ENCODE data around the gene PRMT1. TPM values are rescaled to one million over a fixed set of nuclear protein-coding genes. Genes with fewer than 3 reads are reported as not detected.

Gene PRMT1
- 373 to 457 TPM (median 431 TPM) in 5 replicates for total RNA-seq (2022; extraction: Qiagen RNA extraction; ENCODE audit: low read depth)

GRCh38 chr19:49677231-49677900 lies at the start of gene PRMT1:
PRMT1 (plus strand) TSS chr19:49677271; CDS start chr19:49677281, 10 bp downstream.

GRCh38 chr19:49640113-49640898 lies 36.8 kb upstream of the PRMT1 start, which contains the start of gene RRAS:
RRAS (minus strand) TSS chr19:49640143; CDS start chr19:49640098, 45 bp downstream.

GRCh38 chr19:49641688-49642491 lies 35.2 kb upstream of the PRMT1 start, which contains the start of gene SCAF1:
SCAF1 (plus strand) TSS chr19:49642209; CDS start chr19:49645027, 2,818 bp downstream.

GRCh38 chr19:49665351-49666119 lies 11.5 kb upstream of the PRMT1 start, which contains the start of the genes BCL2L12 and IRF3:
BCL2L12 (plus strand) TSS chr19:49665933; CDS start chr19:49666693, 760 bp downstream.
IRF3 (minus strand) TSS chr19:49665857; CDS start chr19:49664838, 1,019 bp downstream.

GRCh38 chr19:49689133-49690078 lies 12.3 kb downstream of the PRMT1 start, which contains the start of gene ADM5:
ADM5 (plus strand) TSS chr19:49689594; CDS start chr19:49689838, 244 bp downstream.

GRCh38 chr19:49690656-49691242 lies 13.7 kb downstream of the PRMT1 start, which contains the start of gene CPT1C:
CPT1C (plus strand) TSS chr19:49691116; CDS start chr19:49692253, 1,137 bp downstream.

Other genes with a start within 250 kb of the PRMT1 start
- 0.49 to 0.63 TPM (median 0.61 TPM) in 5 replicates for gene SLC17A7, start 235.7 kb upstream of the PRMT1 start, total RNA-seq (2022; extraction: Qiagen RNA extraction; ENCODE audit: low read depth)
- 87.2 to 97.5 TPM (median 96.7 TPM) in 5 replicates for gene PIH1D1, start 225.5 kb upstream of the PRMT1 start, total RNA-seq (2022; extraction: Qiagen RNA extraction; ENCODE audit: low read depth)
- 14.5 to 29.0 TPM (median 22.6 TPM) in 5 replicates for gene ALDH16A1, start 224.0 kb upstream of the PRMT1 start, total RNA-seq (2022; extraction: Qiagen RNA extraction; ENCODE audit: low read depth)
- gene FLT3LG, start 203.1 kb upstream of the PRMT1 start, total RNA-seq (2022; extraction: Qiagen RNA extraction; ENCODE audit: low read depth) = 0.68 to 1.7 TPM (median 1.2 TPM) in 5 replicates
- gene RPL13A, start 189.7 kb upstream of the PRMT1 start, total RNA-seq (2022; extraction: Qiagen RNA extraction; ENCODE audit: low read depth) = 3,835 to 4,657 TPM (median 3,991 TPM) in 5 replicates
- gene RPS11, start 180.8 kb upstream of the PRMT1 start, total RNA-seq (2022; extraction: Qiagen RNA extraction; ENCODE audit: low read depth) = 3,649 to 5,162 TPM (median 3,839 TPM) in 5 replicates
- 26.1 to 29.8 TPM (median 28.3 TPM) in 5 replicates for gene FCGRT, start 164.6 kb upstream of the PRMT1 start, total RNA-seq (2022; extraction: Qiagen RNA extraction; ENCODE audit: low read depth)
- gene RCN3, start 149.3 kb upstream of the PRMT1 start, total RNA-seq (2022; extraction: Qiagen RNA extraction; ENCODE audit: low read depth) = 1.5 to 2.1 TPM (median 1.7 TPM) in 5 replicates
- gene NOSIP, start 96.7 kb upstream of the PRMT1 start, total RNA-seq (2022; extraction: Qiagen RNA extraction; ENCODE audit: low read depth) = 84.6 to 109 TPM (median 95.2 TPM) in 5 replicates
- gene PRRG2, start 96.0 kb upstream of the PRMT1 start, total RNA-seq (2022; extraction: Qiagen RNA extraction; ENCODE audit: low read depth) = 0.54 to 1.2 TPM (median 0.87 TPM) in 5 replicates
- 27.6 to 35.1 TPM (median 29.7 TPM) in 5 replicates for gene PRR12, start 86.1 kb upstream of the PRMT1 start, total RNA-seq (2022; extraction: Qiagen RNA extraction; ENCODE audit: low read depth)
- gene RRAS, start 37.1 kb upstream of the PRMT1 start, total RNA-seq (2022; extraction: Qiagen RNA extraction; ENCODE audit: low read depth) = 83.1 to 125 TPM (median 114 TPM) in 5 replicates
- gene SCAF1, start 35.1 kb upstream of the PRMT1 start, total RNA-seq (2022; extraction: Qiagen RNA extraction; ENCODE audit: low read depth) = 41.9 to 71.4 TPM (median 66.3 TPM) in 5 replicates
- gene IRF3, start 11.4 kb upstream of the PRMT1 start, total RNA-seq (2022; extraction: Qiagen RNA extraction; ENCODE audit: low read depth) = 86.3 to 119 TPM (median 102 TPM) in 5 replicates
- 58.3 to 77.0 TPM (median 67.6 TPM) in 5 replicates for gene BCL2L12, start 11.3 kb upstream of the PRMT1 start, total RNA-seq (2022; extraction: Qiagen RNA extraction; ENCODE audit: low read depth)
- 4.0 to 7.6 TPM (median 5.7 TPM) in 5 replicates for gene ADM5, start 12.3 kb downstream of the PRMT1 start, total RNA-seq (2022; extraction: Qiagen RNA extraction; ENCODE audit: low read depth)
- gene CPT1C, start 13.8 kb downstream of the PRMT1 start, total RNA-seq (2022; extraction: Qiagen RNA extraction; ENCODE audit: low read depth) = 11.6 to 14.6 TPM (median 13.4 TPM) in 5 replicates
- gene TSKS, start 86.0 kb downstream of the PRMT1 start, total RNA-seq (2022; extraction: Qiagen RNA extraction; ENCODE audit: low read depth) = 0.06 TPM in 1 of 5 replicates, not detected in the others
- 44.3 to 56.6 TPM (median 52.4 TPM) in 5 replicates for gene AP2A1, start 89.7 kb downstream of the PRMT1 start, total RNA-seq (2022; extraction: Qiagen RNA extraction; ENCODE audit: low read depth)
- gene FUZ, start 136.0 kb downstream of the PRMT1 start, total RNA-seq (2022; extraction: Qiagen RNA extraction; ENCODE audit: low read depth) = 13.9 to 17.0 TPM (median 15.0 TPM) in 5 replicates
- 51.8 to 71.0 TPM (median 61.4 TPM) in 5 replicates for gene MED25, start 141.0 kb downstream of the PRMT1 start, total RNA-seq (2022; extraction: Qiagen RNA extraction; ENCODE audit: low read depth)
- 121 to 156 TPM (median 142 TPM) in 5 replicates for gene PTOV1, start 173.9 kb downstream of the PRMT1 start, total RNA-seq (2022; extraction: Qiagen RNA extraction; ENCODE audit: low read depth)
- gene PNKP, start 190.3 kb downstream of the PRMT1 start, total RNA-seq (2022; extraction: Qiagen RNA extraction; ENCODE audit: low read depth) = 51.8 to 57.7 TPM (median 54.9 TPM) in 5 replicates
- gene AKT1S1, start 200.1 kb downstream of the PRMT1 start, total RNA-seq (2022; extraction: Qiagen RNA extraction; ENCODE audit: low read depth) = 75.5 to 121 TPM (median 104 TPM) in 5 replicates
- 21.9 to 24.2 TPM (median 22.6 TPM) in 5 replicates for gene TBC1D17, start 200.4 kb downstream of the PRMT1 start, total RNA-seq (2022; extraction: Qiagen RNA extraction; ENCODE audit: low read depth)
- 0.58 to 1.2 TPM (median 0.76 TPM) in 5 replicates for gene IL4I1, start 219.6 kb downstream of the PRMT1 start, total RNA-seq (2022; extraction: Qiagen RNA extraction; ENCODE audit: low read depth)

Data from A549 treated with DMSO at 1 μM for 4 hours (cell line).